Stimulated activated CD8-positive, alpha-beta memory T cell treated with anti-CD3 and anti-CD28 coated beads, Interleukin-12 subunit alpha, Interleukin-12 subunit beta, amount 100 ng/mL, for 4 hours (primary cell): ENCODE results near the gene TRIM66.

Experiments used
- DNase-seq: peaks from one replicate; pipeline ENCODE4 v3.0.0-alpha.2; 2020; ENCODE audit warnings: low read depth

The TRIM66 gene, protein sequence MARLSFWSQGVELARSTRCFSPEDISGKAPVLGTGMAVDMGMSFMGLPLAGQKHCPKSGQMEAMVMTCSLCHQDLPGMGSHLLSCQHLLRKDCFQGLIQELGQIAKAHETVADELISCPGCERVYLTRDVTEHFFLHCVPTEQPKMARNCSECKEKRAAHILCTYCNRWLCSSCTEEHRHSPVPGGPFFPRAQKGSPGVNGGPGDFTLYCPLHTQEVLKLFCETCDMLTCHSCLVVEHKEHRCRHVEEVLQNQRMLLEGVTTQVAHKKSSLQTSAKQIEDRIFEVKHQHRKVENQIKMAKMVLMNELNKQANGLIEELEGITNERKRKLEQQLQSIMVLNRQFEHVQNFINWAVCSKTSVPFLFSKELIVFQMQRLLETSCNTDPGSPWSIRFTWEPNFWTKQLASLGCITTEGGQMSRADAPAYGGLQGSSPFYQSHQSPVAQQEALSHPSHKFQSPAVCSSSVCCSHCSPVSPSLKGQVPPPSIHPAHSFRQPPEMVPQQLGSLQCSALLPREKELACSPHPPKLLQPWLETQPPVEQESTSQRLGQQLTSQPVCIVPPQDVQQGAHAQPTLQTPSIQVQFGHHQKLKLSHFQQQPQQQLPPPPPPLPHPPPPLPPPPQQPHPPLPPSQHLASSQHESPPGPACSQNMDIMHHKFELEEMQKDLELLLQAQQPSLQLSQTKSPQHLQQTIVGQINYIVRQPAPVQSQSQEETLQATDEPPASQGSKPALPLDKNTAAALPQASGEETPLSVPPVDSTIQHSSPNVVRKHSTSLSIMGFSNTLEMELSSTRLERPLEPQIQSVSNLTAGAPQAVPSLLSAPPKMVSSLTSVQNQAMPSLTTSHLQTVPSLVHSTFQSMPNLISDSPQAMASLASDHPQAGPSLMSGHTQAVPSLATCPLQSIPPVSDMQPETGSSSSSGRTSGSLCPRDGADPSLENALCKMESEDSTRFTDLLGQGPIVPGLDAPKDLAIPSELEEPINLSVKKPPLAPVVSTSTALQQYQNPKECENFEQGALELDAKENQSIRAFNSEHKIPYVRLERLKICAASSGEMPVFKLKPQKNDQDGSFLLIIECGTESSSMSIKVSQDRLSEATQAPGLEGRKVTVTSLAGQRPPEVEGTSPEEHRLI (N-terminal part only)

DNA sequence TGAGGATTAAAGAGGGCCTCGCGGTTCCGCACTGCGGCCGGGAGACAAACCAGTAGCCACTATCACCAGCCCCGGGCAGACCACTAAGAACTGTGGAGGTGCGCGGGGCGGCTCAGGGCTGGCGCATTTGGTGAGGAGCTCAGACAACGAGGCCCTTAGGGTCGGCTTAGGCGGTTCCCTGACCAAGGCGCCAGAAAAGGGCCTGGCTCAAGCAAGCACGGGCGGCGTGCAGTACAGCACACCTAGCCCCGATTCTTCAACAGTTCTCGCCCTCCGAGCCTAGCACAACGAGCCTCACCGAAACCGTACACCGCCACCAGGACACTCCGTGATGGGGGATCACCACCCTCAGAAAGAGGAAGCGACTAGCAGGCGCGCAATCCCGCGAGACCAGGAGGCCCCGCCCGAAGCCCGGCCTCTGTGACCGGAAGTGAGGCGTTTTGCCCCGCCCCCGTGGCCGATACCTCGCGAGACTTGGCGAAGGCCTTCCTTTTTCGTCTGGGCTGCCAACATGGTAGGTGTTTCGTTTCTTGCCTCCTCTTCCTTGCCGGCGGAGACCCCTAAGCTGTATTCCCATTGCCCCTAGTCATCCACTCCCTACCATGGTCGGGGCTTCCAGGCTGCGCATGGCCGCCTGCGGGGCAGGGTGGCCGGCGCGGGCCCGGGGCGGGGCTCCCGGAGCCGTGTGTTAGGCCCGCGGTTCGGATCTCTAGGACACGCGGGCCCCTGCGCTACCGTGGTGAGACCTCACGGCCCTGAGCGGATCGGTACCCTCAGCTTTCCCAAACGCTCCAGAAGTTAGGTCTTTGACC is at the start of gene TRIM66, which contains the start of gene RPL27A:
TRIM66 (minus strand) TSS at position 363 of the 812 bp plus-strand sequence. CDS start 10,391 bp downstream, outside the sequence.
RPL27A (plus strand) TSS at position 490 of the 812 bp plus-strand sequence; CDS start at position 512, 22 bp downstream.
- DNase-seq = peak; percentile 97

DNA sequence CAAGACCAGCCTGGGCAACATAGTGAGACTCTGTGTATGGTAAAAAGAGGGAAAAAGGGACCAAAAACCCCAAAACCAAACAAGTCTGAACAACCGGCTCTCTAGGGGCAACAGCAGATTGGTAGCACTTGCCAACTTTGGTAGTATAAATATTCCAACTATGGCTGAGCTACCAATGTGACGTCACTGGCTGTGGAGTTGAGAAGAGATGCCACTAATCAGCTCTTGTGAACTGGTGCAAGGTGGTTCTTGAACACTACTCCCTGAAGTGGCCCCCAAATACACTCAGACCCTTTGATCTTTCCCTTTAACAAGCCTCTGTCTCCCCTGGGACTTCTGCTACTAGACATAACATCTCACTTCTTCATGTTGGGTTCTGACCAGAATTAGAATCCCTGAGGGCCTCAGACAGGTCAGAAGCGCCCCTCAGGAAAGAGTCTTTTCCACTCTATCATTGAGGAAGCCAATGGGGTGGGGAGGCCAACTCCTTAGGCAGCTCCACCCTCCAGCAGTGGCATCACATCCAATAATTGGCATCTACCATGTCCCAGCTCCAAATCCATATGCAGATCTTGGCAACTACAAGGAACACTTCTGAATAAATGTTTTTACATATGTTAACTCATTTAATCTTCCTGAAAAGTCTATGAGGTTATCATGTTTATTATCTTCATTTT is 49.3 kb upstream of the TRIM66 start:
- no peak for DNase-seq

DNA sequence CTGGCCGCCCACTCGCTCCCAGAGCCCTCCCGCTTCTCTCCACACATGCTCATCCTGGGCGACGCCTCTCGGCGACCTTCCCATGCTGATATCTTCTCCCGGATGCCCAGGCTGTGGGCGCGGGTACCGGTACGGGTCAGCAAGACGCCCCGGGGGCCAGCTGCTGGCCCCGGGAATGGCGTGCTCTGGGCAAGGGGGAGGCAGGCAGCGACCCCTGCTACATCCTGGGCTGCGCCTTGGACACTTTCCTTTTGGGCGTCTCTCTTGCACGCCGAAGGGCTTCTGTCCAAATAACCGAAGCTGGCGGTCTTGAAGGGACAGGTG is 48.2 kb upstream of the TRIM66 start:
- no peak for DNase-seq

DNA sequence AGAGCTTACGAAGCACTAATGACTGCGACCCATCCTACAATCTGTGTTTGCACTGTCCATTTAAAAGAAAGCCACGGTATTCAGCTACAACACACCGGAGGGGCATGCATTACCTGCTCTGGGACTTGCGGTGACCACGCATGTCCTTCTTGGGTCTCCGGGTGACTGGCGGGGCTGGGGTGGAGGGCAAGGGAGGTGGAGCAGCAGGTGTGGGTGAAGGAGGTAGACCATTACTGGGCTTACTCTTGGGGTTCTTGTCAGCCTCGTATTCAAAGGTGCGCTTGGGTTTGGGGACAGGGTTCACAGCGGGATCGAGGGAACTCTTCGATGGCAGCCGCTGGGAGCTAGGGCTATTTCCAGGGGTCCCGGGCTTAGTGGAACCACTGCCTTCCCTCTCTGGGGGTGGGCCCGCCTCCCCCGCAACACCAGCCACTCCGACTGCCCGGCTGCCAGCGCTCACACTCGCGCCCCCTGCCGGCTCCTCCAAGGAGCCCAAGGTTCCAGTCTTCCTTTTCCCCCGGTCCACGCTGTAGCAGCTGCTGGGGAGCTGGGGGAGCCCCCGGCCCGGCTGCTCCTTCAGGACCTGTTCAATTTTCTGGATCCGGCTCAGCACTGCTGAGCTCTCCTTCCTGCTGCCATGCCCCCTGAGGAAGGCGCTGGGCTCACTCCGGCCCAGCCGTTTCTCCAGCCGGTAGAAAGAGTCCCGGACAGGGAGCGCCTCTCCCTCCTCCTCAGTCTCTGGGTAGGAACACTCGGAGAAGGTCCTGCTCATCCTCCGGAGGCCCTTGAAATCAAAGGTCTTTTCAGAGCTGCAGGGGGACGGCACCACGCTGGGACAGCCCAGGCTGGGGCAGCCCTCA is 47.6 kb upstream of the TRIM66 start:
- no peak for DNase-seq

DNA sequence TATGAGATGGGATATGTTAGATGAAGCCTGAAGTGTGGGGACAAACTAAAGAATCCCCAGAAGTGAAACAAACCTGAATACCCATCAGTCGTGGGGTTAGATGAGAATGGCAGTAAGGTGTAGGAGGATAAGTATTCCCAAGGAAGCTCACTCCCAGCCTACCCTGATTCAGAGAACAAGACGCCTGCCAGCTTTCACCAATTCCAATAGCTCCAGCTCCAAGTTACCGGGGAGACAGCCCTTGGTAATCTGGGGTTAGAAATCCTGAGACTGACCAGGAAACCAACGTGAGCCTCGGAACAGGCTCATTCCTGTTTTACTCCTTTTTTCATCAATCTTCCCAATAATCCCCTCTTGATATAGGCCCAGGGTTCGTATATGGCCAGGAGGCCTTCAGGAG is 46.6 kb upstream of the TRIM66 start:
- DNase-seq = no peak

DNA sequence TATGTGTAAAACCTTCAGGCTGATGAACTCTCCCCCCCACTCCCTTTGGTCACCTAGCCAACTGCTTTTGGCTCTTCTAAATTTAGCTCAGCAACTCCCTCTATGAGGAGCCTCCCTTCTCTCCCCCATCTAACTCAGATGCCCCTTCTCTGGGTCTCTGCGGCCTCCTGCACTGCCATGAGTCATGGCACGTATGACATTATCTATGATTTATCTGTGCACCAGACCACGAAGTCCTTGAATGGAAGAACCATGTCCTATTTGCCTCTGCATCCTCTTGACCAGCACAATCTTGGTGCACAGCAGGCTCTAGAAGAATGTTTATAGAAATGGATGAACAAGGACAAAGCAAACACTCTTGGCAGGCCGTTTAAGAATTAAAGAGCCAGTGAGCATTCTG is 46.1 kb upstream of the TRIM66 start:
- DNase-seq = no peak

DNA sequence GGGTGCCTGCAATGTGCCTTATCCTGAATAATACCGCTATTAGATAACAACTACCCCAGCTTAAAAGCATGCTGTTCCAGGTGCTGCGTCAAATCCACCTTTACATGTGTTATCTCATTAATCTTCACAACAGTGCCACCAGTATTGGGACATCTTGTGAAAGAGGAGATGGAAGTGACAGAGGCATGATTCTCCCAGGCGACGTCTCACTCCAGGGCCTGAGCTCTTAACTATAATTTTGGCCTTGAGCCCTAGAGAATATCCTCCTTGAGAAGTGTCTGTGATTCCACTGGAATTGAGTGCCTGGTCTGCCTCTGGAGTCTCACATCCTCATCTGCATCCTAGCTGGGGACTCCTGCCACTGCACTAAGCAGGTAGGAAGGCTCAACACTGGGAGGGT is 43.9 kb upstream of the TRIM66 start:
- DNase-seq = no peak

DNA sequence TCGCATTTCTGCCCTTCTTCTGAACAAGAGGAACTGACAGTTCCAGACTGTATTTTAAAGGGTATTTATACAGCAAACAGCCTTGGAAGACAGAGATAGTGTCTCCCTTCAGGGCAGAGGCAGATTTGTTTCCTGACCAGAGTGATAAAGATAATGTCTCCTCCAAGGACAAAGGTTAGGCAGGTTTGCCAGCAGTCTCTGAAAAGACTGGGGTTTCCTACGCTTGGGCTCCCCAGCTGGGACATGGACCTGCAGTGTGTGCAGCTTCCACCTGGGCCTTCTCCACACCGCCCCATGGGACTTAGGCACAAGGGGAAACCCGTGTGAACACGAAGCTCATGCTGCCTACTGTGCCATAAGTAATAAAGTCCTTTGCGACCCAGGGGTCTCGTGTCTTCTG is 42.2 kb upstream of the TRIM66 start:
- no peak for DNase-seq

DNA sequence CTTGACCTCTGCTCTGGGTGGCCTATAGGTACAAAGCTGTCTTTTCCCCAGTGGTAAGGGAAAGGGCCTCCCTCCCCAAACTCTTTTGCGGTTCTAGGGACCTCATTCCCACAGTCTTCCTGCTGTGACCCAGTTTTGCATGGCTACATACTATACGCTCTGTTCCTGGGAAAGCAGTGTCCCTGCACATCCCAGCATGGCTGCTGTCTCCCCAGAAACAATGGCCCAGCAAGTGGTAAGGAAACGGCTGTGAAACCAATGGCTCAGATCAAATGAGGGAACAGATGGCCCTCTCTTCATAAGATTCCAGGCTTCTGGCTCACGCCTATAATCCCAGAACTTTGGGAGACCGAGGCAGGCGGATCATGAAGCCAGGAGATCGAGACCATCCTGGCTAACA is 41.2 kb upstream of the TRIM66 start:
- no peak for DNase-seq

DNA sequence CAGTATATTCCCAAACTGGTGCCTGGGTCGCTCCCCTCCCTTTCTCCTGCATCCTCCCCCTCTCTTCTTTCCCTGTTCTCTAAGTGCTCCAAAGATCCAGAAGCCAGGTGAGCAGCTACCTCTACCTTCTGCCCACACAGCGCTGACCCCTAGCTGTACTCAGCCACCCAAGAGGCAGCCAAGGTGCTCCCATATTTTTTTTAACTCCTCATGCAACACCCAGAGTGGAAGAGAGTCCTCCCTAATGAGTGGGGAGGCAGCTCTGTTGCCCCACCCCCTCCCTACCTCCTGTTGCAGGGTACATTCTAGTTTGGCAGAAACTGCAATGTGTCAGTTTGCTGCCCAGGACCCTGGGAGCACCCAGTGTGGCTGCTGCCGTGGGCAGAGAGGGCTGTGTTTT is 40.3 kb upstream of the TRIM66 start:
- DNase-seq = no peak

DNA sequence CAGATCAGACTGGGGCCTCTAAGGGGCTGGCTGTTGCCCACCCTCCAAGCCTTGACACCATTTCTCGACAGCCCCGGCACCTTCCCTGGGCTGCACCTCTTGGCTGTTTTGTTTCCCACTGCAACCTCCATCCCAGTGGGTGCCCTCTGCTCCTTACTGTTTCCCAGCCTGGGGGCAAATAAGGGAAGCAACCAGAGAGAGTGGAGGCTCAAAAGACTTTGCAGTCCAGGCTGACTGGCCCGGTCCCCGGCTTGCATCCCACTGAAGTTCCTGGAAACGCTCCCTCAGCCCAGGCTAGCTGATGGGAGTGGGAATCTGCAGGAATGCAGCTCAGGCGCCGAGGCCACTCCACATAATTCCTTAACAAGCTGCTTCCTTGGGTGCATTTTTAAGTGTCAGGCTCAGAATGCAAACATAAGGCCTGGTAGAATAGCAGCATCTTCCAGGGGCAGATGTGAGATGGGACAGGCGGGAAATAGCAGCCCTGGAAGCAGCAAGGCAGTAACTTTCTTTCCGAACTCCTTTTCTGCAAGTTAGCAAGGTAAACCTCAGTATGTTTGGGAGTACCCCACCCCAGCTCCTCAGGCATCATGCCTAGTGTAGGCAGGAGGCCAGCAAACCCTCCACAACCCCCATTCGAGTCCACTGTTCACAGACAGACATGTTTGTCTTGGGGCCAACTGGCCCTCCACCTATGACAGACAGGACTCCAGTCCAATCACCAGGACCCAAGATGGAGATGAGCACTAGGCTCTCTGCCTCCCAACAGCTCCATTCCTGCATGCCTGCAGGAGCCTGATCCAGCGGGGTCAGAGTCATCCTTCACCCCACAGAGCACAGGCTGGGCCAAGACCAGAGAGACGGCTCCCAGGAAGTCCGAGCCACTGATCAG is 39.4 kb upstream of the TRIM66 start:
- DNase-seq = no peak

DNA sequence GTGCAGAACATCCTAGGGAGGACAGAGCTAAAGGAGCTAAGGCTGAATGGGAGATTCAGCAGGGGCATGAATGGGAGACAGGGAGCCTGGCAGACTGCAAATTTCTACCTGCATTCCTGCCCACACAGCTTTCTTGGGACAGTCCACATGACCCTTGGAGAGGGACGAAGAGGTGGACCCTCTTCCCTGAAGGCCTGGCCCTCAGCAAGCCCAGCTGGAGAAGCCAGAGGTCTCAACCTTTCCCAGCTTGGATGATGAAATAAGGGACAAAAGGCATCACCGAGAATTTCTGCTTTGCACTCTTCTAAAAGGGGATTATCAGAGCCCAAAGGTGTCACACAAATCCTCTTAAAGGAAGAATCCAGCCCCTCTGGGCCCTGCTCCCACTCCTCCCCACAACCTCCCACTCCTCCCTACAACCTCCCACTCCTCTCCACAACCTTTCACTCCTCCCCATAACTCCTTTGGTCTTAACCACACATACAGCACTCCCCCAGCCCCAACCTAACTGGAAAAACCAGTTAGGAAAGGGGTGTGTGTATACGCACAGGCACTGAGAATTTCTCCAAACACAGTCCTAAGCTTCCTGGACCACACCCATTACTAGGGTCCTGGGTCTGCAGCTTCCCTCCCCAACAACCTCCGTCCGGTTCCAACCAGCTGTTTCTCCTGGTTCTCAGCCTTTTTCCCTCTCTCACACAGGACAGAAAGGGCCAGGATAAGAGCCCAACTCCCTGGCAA is 38.6 kb upstream of the TRIM66 start:
- DNase-seq = no peak

DNA sequence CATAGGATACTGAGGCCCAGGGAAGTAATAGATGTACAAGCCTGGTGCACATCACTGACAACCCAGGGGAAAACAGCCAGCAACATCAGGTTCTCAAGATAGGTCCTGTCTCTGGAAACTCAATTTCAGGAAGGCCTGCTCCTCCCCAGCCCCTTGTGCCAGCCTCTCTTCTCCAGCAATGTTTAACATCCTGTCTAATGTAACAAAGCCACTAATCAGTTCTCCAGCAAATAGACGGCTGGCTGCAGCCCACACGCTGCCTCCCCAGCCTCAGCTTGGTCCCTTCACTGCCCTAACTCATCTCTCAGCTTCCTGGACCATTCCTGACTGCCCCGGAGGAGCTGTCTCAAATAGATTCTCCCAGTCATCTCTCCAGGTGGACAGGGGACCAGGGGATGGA is 37.9 kb upstream of the TRIM66 start:
- DNase-seq = no peak

DNA sequence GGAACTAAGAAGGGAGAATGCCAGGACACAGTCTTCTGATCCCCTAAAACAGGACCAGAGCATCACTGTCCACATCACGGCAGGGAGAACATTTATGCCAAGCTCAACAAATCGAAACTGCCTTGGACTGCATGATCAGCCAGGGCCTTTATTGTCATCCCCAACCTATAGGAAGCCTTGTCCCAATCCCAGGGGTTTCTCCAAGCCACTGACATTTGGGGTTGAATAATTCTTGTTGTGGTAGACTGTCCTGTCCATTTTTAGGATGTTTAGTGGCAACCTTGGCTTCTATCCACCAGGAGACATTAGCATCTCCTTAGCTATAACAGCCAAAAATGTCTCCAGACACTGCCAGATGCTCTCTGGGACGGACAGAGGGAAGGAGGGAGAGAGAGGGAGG is 37.3 kb upstream of the TRIM66 start:
- no peak for DNase-seq

DNA sequence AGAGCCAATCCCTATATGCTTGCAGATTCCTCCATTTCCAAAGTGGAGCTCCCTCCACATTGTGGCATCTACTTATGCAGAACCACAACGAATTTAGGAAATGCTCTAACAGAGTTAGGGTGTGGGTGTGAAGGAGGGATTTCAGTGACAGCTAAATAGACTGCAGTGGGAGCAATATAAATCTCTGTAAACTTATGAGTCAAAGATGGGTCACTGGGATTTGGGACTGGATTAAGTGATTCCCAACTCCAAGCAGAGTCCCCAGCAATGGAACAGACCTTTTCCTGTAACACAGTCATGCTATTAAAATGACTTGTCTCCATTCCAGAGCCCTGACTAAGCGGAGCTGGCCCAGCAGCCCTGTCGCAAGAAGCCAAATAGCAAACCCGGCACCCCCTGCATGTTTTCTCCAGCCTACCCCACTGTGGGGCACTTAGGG is 36.8 kb upstream of the TRIM66 start:
- no peak for DNase-seq

DNA sequence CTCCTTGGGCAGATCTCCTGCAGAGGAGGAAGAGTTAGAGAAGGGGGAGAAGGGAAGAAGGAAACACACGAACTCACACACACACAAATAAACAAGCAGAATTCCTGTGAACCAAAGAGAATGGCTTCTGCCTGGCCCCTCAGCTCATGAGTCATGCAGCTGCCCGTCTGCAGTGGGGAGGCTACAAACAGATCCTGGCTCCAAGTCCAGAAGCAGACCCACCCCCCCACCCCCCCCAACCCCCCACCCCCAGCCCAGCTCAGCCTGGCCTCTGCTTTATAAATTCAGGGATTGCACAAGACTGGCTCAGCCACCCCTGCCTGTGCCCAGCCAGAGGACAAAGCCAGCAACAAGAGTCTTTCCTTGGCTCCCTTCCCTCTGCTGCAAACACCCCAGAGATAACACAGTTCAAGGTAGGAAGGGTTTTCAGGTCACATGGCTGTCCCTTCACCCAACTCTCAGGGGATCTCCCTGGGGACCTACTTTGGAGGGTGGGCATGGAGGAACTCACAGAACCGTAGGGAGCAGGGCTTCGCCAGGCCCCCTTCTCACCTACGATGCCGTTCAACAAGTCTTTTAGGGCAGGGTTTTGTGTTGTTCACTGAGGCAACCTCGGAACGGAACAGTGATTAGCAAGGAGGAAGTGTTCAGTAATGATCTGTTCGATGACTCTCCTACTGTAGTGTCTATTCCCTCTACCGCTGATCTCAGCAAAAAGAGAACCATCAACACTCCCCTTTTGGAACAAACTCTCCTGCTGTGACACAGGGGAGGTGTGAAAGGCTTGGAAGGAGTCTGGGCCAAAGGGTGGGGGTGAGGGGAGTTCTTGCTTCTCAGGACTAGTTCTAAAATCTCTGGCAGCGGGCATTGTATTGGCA is 35.6 kb upstream of the TRIM66 start:
- DNase-seq = no peak

DNA sequence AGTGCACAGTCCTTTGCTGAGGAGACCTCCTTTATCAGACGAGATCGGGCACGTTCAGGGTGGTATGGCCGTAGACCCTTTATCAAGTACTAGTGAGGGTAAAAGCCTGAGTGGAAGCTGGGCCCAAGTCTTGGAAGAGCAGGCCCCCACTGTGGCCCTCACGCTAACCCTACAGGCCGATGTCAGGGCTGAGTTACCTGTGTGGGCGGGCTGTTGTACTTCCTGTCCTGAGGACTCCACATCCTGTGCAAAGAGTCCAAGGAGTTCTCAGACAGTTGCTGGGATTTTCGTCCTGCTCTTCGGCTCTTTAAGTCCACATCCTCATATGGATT is 35.0 kb upstream of the TRIM66 start:
- no peak for DNase-seq

DNA sequence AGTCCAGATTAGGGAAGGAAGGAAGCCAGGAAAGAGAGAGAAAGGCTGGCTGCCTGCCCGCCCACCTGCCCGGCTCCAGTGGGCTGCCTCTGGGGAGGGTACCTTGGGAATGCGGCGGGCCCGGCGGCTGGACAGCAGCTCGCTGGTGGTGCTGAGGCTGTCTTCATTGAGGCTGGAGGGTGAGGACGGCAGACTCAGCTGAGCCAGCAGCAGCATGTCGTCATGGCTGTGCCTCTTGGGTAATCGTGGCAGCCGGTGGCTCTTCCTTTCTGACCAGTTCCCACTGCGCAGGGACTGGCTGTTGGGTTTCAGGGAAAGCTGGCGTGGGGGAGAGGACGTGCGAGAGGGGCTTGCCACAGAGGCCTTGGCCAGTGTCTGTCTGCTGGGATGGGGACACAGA is 33.0 kb upstream of the TRIM66 start:
- no peak for DNase-seq
